DMS 273 (cell line): Measurements from ENCODE around the gene CEP63.

Experiments used
- DNase-seq: peaks from one replicate; lab custom pipeline; 2025; ENCODE audit not compliant: unreplicated experiment; lab: John Stamatoyannopoulos, UW

The CEP63 gene

GRCh38 chr3:134607054-134608022, 121.5 kb downstream of the CEP63 start:
- DNase-seq, result no peak

GRCh38 chr3:134608023-134608770, 122.3 kb downstream of the CEP63 start:
- no peak for DNase-seq

- DNase-seq, result no peak
Observed at GRCh38 chr3:134608771-134609435, 123.0 kb downstream of the CEP63 start.

- no peak for DNase-seq
Observed at GRCh38 chr3:134609821-134610431, 124.1 kb downstream of the CEP63 start.

- peak; percentile 20 for DNase-seq
Observed at GRCh38 chr3:134610432-134611385, 124.9 kb downstream of the CEP63 start.

GRCh38 chr3:134611516-134611915, 125.7 kb downstream of the CEP63 start:
- DNase-seq, result no peak

- no peak for DNase-seq
Observed at GRCh38 chr3:134613006-134613520, 127.2 kb downstream of the CEP63 start.

- DNase-seq, result no peak
Observed at GRCh38 chr3:134614955-134615354, 129.1 kb downstream of the CEP63 start.

GRCh38 chr3:134615743-134616142, 129.9 kb downstream of the CEP63 start:
- no peak for DNase-seq

GRCh38 chr3:134617608-134618477, 132.0 kb downstream of the CEP63 start:
- peak; percentile 80 for DNase-seq

- DNase-seq, result peak; percentile 49
Observed at GRCh38 chr3:134618478-134619300, 132.8 kb downstream of the CEP63 start.

GRCh38 chr3:134619301-134619615, 133.4 kb downstream of the CEP63 start:
- DNase-seq, result no peak

GRCh38 chr3:134619884-134620445, 134.1 kb downstream of the CEP63 start:
- DNase-seq, result no peak

GRCh38 chr3:134620476-134621115, 134.7 kb downstream of the CEP63 start:
- DNase-seq, result no peak

GRCh38 chr3:134621854-134622253, 136.0 kb downstream of the CEP63 start:
- DNase-seq, result no peak

GRCh38 chr3:134622806-134623365, 137.0 kb downstream of the CEP63 start:
- no peak for DNase-seq
